ENCODE measurements around the gene DDX55.
"Not testable (repeated sequence)": the region's sequence is repeated elsewhere in the genome, so short reads cannot be mapped to it uniquely, and the experiment has no call there.

DDX55 gene, protein sequence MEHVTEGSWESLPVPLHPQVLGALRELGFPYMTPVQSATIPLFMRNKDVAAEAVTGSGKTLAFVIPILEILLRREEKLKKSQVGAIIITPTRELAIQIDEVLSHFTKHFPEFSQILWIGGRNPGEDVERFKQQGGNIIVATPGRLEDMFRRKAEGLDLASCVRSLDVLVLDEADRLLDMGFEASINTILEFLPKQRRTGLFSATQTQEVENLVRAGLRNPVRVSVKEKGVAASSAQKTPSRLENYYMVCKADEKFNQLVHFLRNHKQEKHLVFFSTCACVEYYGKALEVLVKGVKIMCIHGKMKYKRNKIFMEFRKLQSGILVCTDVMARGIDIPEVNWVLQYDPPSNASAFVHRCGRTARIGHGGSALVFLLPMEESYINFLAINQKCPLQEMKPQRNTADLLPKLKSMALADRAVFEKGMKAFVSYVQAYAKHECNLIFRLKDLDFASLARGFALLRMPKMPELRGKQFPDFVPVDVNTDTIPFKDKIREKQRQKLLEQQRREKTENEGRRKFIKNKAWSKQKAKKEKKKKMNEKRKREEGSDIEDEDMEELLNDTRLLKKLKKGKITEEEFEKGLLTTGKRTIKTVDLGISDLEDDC

DNA sequence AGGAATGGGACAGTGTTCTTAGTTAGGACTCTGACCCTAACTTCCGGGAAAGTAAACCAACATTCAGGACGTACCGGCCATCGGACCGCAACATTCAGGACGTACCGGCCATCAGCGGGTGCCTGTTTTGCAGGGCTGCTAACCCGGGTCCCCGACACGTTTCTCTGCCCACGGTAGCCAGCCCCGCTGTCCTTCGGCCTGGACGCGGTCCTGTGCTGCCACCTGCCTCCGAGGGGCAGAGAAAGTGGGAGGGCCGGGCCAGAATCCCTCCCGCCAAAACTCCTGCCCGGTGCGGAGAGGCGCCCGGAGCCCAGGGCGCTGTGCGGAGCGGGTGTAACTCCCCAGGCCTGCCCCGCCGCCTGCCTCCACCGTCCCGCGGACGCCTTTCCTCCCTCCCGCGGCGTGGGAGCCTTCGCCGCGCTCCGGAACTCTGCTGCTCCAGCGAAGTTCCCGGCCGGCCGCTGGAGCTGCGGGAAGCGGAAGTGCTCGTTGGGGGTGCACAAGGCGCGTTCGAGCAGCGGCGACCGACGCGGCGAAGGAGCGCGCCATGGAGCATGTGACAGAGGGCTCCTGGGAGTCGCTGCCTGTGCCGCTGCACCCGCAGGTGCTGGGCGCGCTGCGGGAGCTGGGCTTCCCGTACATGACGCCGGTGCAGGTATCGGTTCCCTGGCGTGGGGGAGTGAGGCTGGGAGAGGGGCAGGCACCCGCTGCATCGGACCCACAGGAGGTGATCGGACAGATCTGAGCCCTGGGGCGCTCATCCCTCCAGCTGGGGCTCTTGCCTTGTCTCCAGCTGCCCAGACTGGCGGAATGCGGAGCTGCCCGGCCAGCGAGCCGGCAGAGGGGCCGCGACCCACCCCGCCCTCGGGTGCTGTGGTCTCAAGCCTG lies at the start of gene DDX55:
Gene DDX55, plus strand, starts transcription at position 498 of the 888 bp plus-strand sequence. Its CDS starts 50 bp downstream, at position 548.
- peak; percentile 90 for DNase-seq

DNA sequence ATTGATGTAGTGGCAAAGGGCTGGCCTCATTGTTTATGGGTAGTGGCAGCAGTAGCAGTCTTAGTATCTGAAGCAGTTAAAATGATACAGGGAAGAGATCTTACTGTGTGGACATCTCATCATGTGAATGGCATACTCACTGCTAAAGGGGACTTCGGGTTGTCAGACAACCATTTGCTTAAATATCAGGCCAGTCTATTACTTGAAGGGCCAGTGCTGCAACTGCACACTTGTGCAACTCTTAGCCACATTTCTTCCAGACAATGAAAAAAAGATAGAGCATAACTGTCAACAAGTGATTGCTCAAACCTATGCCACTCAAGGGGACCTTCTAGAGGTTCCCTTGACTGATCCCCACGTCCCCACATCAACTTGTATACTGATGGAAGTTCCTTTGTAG lies 47.8 kb upstream of the DDX55 start:
- not testable (repeated sequence) for DNase-seq

DNA sequence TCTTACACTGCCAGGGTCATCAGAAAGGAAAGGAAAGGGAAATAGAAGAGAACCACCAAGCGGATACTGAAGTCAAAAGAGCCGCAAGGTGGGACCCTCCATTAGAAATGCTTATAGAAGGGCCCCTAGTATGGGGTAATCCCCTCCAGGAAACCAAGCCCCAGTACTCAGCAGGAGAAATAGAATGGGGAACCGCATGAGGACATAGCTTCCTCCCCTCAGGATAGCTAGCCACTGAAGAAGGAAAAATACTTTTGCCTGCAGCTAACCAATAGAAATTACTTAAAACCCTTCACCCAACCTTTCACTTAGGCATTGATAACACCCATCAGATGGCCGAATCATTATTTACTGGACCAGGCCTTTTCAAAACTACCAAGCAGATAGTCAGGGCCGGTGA lies 47.1 kb upstream of the DDX55 start:
- not testable (repeated sequence) for DNase-seq

DNA sequence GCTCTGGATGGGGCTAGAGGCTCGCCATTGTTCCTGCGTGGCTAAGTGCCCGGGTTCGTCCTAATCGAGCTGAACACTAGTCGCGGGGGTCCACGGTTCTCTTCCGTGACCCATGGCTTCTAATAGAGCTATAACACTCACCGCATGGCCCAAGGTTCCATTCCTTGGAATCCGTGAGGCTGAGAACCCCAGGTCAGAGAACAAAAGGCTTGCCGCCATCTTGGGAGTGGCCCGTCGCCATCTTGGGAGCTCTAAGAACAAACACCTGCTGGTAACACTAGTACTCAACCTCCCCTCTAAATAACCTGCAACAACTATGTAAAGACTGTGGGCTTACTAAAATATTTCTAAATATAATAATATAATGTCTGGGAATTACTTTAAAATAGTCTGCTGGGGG lies 43.4 kb upstream of the DDX55 start:
- DNase-seq, result not testable (repeated sequence)

DNA sequence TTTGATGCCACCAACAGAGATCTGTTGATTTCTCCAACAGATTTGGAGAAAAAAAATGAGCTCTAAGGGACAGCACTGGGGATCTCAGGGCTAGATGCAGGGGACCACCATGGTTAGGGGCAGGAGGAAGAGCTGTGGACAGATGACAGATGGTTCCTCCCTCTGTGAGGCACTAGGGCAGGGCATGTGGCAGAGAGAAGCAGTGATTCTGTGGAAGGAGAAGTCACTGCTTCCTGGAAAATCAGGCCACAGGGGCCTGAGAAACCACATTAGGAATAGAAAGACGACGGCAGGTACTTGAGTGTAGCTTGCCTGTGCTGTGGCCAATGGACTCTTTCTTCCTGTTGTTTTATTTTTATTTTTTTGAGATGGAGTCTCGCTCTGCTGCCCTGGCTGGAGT lies 42.4 kb upstream of the DDX55 start:
- DNase-seq, result no peak

DNA sequence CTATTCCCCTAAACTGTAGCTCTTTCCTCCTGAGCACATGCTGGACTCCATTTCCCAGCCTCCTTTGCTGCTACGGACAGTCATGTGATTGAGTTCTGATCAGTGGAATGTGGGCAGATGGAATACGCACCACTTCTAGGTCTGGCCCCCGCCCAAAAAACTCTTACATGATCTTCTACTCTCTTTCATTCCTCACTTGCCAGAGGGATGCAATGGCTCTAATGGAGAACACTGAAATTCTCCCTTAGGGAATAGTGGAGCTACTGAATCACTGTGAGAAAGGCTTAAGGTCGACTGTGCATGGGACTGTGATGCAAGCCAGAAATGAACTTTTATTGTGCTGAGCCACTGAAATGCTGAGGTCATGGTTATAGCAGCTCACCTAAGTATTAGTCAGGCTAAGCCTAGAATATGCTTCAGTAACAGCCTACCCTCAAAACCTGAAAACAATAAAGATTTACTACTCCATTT lies 30.5 kb upstream of the DDX55 start:
- no peak for DNase-seq

DNA sequence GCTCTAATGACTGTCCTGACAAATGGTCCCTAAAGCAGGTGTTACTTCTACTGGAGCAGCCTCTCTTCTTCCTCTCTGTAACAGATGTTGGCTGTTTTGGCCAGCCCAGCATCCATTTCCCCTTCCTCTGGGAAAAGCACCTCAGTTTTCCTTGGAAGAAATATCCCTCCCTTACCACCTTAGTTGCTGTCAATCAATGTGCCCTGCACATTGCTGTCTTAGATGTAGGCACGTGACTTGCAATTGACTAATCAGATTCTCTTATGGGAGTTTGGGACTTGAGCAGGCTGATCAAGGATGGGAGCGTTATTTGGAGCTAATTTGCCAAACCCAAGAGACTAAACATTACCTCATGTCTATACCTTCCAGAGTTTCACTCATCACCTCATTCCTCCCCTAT lies 29.5 kb upstream of the DDX55 start:
- DNase-seq, result no peak

DNA sequence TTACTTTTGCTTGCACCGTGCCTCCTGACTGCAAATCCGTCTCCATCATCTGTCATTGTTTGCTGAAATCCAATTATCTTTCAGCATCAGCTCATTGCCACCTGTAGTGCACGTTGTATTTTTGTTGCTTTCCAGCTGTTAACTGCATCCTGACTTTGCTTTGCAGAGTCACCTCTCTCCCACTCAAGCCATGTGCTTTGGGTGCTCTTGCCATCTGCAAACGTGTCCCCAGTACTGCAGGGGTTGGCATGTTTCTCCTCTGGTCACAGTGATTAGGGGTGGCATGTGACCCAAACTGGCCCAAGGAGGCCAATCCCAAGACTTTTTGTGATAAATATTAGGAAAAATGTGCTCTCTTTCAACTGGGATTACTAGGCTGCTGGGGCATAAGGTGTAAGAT lies 28.0 kb upstream of the DDX55 start:
- no peak for DNase-seq

DNA sequence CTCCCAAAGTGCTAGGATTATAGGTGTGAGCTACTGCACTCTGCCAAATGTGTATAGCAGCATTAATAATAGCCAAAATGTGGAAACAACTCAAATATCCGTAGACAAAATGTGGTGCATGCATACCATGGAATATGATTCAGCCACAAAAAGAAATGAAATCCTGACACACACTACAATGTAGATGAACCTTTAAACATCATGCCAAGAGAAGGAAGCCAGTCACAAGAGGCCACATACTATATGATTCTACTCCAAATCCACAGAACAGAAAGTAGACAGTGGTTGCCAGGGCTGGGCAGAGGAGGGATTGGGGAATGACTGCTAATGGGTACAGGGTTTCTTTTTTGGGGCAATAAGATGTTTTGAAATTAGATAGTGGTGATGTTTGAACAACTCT lies 25.3 kb upstream of the DDX55 start:
- DNase-seq, result no peak

DNA sequence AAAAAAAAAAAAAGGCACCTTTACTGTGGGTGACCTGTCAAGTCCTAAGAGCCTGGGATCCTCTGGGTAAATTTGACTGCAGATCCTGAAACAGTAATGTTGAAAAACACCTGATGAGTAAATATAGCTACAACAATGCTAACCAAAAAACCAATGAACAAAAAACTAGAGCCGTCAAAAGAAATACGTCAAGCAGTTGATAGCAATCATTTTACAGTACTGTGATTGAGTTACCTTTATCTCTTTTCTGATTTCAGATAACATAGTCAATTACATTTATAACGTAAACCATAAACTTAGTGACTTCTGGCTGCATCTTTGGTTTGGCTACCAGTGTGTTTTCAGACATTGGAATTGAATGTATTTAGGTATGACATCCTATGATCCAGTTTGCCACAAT lies 23.7 kb upstream of the DDX55 start:
- no peak for DNase-seq

DNA sequence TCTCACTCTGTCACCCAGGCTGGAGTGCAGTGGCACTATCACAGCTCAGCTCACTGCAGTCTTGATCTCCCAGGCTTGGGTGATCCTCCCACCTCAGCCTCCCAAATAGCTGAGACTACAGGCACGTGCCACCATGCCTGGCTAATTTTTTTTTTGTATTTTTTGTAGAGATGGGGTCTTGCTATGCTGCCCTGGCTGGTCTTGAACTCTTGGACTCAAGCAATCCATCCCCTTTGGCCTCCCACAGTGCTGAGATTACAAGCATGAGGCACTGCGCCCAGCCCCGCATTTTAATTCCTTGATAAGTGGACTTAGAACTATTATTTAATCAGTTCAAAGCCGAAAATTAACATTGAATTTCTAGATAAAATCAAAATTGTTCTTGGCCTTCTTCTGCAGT lies 23.1 kb upstream of the DDX55 start:
- not testable (repeated sequence) for DNase-seq

DNA sequence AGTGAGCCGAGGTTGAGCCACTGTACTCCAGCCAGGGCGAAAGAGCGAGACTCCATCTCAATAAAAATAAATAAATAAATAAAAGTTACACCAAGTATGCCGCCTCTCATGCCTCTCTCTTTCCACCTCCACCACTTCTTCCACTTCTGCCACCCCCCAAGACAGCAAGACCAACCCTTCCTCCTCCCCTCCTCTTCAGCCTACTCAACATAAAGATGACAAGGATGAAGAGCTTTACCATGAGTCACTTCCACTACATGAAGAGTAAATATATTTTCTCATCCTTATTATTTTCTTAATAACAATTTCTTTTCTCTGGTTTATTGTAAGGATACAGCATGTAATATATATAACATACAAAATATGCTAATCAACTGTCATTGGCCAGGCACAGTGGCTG lies 21.1 kb upstream of the DDX55 start:
- no peak for DNase-seq

DNA sequence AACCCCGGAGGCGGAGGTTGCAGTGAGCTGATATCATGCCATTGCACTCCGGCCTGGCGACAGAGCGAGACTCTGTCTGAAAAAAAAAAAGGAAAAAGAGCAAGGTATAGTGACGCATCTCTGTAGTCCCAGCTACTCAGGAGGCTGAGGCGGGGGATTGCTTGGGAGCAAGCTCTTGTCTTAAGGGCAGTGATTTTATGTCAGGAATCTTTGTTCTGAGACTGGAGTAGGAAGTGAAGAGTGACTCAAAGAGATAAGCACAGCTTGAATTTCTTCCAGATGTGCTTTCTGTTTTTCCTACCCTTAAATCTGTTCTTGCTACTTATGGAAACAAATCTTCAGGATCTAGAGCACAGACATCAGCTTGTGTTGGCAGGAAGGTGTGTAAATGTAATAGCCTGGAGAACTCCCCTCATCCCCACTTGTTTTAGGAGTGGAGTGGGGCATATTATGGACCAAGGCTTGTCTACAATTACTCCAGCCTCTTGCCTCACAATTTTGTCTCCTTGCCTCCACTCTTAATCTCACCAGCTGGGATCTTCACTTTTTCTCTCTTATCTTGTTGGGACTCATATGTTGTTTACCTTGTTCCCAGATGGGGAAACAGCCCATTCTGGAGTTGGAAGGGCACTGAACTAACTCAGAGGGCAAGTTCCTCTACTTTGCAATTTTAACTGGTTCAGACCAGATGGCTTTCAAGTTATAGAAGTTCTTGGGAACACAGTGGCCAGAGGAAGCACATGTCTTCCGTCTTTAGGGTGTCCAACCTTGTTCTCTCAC lies 10.0 kb upstream of the DDX55 start:
- DNase-seq, result no peak

DNA sequence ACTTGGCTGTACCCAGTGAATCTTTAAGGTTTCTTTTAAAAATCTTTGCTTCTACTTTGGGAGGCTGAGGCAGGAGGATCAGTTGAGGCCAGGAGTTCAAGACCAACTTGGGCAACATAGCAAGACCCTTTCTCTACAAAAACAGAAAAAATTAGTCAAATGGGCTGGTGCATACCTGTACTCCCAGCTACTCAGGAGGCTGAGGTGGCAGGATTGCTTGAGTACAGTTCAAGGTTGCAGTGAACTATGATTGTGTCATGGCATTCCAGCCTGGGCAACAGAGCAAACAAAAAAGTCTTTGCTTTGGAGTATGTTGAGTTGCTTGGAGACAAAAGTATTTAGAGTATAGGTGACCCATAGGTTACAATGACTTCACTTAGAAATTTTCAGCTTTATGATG lies 6.2 kb upstream of the DDX55 start:
- DNase-seq, result no peak

DNA sequence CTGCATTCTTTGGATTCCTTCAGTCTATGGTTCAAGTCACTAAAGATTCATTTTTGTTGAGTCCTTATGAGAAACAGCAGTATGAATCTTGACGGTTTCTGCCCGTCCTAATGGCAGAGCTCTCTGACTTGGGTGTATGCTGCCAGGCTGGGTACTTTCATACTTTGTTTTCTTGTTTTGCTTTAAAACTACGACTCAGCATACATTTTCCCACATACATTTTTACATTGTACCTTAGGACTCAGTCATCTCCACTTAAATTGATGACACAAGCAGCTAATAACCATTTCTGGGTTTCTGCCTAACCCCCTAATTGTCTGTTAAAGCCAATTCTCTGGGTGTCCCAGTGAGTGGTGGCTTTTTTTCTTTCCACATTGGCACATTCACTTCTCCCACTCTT lies 4.8 kb upstream of the DDX55 start:
- DNase-seq, result no peak

DNA sequence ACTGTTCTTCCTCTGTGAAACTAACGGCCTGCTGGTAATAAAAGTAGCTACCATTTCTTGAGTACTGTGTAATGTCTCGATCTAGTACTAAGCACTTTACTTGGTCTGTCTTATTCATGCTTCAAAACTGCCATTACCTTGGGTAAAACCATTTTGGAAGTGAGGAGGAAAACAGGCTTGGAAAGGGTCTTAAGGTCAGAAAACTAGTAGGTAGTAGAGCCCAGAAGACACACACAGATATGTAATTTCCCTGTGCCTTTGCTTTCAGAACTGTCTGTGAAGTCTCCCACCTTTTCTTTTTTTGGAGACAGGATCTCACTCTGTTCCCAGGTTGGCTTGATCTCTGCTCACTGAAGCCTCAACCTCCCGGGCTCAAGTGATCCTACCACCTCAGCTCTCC lies 3.4 kb upstream of the DDX55 start:
- no peak for DNase-seq

DNA sequence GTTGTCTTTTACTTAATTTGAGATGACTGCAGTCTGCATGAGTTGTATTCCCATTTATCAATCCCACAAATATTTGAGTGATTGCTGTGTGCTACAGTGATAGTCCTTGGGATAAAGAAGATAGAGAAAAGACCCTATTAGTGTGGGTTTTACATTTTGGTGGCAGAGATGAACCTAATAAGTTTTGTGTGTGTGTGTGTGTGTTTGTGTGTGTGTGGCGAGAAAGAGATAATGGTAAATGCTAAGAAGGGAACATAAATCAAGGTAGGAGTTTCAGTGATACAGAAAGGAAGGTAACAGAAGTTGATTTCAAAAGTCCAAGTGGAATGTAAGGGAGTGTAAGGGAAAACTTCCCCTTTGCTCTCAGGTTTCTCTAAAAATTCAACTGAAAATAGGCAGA lies 2.6 kb upstream of the DDX55 start:
- DNase-seq, result no peak

DNA sequence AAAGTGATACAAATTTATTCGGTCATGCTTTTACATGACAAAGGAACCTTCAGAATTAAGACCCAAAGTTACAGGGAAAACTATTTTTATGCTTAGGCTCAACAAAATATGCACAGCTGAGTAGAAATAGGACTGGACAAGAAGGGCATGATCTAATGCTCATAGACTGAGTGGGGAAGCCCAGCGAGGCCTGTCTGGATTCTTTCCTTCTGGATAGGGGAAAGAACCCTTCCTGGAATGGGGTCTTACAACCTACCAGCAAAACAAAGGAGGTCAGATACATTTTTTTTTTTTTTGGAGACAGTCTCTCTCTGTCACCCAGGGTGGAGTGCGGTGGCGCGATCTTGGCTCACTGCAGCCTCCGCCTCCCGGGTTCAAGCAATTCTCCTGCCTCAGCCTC lies 2.2 kb upstream of the DDX55 start:
- DNase-seq, result no peak

DNA sequence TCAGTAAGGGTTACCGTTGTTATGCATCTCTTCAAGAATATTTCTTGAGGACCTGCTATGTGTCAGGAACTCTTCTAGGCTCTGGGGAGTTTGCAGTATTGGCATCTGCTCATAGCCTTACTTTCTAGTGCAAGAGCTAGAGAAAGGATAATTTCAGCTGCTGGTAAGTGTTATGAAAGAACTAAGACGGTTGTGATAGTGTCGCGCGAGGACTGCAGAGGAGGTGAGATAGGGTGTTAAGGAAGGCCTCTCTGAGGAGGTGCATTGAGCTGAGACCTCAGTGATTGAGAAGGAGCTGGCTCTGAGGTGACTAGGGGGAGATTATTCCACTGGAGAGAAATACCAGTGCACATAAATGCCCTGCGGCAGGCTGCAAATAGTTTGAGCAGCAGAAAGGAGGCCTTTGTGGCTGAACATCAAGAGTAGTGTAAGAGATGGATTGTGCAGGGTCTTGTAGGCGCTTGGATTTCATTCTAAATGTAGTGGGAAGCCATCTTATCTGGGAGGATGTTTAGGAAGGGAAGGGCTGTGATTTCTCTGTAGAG lies 824 bp downstream of the DDX55 start:
- DNase-seq, result peak; percentile 31

DNA sequence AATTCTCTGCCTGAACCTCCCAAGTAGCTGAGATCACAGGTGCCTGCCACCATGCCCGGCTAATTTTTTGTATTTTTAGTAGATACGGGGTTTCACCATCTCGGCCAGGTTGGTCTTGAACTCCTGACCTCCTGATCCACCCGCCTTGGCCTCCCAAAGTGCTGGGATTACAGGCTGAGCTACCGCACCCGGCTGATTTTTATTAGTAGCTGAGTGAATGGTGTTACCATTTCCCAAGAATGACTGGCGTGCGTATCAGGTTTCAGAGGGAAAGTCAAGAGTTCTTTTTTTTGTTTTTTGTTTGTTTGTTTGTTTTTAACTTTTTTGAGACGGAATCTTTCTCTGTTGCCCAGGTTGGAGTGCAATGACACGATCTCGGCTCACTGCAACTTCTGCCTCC lies 1.6 kb downstream of the DDX55 start:
- DNase-seq, result not testable (repeated sequence)

DNA sequence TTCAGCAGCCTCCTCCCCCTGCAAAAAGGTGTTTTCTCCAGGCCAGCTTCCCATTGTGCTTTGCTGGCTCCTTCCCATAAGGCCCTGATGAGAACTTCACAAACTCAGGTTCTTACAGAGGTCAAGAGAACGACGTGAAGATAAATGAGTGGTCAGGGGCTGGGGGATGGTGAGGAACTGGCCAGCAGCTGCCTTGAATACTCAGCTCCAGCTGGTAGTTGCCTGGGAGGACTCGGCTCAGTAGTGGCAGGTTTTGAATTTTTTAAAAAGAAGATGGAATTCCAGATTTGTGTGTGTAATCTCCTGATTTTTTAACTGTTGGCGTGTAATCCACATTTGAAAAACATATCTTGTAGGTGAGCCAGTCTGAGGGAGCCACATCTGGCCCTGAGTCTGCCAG lies 5.9 kb downstream of the DDX55 start:
- no peak for DNase-seq

DNA sequence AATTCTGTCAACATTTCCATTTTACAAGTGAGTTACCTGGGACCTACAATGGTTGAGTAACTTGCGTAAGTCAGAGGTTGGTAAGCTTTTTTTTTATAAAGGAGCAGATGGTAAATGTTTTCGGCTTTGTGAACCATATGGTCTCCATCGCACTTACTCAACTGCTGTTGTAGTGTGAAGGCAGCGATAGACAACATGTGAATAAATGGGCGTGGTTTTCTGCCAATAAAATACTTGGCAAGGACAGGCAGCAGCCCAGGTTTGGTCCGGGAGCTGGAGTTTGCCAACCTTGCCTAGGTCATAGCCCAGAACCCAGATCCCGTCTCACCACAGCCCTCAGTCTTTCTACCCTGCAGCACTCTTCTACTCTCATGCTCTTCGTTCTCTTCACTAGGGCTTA lies 6.3 kb downstream of the DDX55 start:
- DNase-seq, result no peak

DNA sequence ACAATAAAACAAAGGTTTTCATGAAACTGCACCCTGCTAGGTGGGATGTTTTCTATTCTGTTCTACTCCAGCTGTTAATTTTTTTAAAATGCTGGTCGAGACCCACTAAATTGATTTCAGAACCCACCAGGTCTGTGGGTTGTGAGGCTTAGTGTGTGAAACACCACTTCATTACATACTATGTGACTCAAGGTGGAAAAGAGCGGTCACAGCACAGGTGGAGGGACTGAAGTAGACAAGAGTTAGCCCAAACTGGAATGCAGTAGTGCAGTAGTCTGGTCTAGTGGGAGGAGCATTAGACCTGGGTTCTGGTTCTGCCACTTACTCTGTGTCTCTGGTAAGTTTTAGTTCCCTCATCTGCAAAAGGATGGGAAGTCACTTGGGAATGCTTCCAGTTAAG lies 12.2 kb downstream of the DDX55 start:
- no peak for DNase-seq
